Gastroesophageal sphincter (tissue), 4 donors: ENCODE data around the gene GPR85. TPM values are rescaled to one million over a fixed set of nuclear protein-coding genes. Genes with fewer than 3 reads are reported as not detected.
A peak's percentile ranks its signal among the peaks of the same experiment; 100 is the strongest.

Source experiments
- ATAC-seq: fragments of 150-250 bp; one replicate; pipeline ENCODE4 v1.9.1; 2016; ENCODE audit warnings: mild to moderate bottlenecking, moderate library complexity
- H3K27ac ChIP-seq, 4 donors: fragments of 200-600 bp; sonication (generic) in 3 of 4; 1 replicate in 3 of 4; 2 replicates in 1 of 4; pipeline ENCODE4 v1.5.1; 2016 to 2019
- H3K27me3 ChIP-seq: fragments of 200-600 bp; sonication (generic); one replicate; pipeline ENCODE4 v1.5.1; 2019
- H3K36me3 ChIP-seq, 2 donors: fragments of 200-600 bp; sonication (generic); one replicate each; pipeline ENCODE4 v1.5.1; 2019; ENCODE audit warnings: control low read depth in 1 of 2
- H3K4me1 ChIP-seq, 3 donors: fragments of 200-600 bp; sonication (generic); 1 replicate in 2 of 3; 2 replicates in 1 of 3; pipeline ENCODE4 v1.5.1; 2016 to 2019; ENCODE audit warnings: control low read depth in 2 of 3
- H3K4me3 ChIP-seq, 2 donors: fragments of 200-600 bp; sonication (generic); one replicate each; pipeline ENCODE4 v1.5.1; 2019; ENCODE audit warnings: mild to moderate bottlenecking in 1 of 2, moderate library complexity in 1 of 2
- H3K9me3 ChIP-seq, 3 donors: fragments of 200-600 bp; sonication (generic); one replicate each; pipeline ENCODE4 v1.5.1; 2017 to 2019; ENCODE audit warnings: control low read depth in 2 of 3
- CTCF ChIP-seq, 4 experiments: fragments of 200-600 bp in 2 of 4; fragments of 450-650 bp in 2 of 4; sonication (generic) in 1 of 4; IDR thresholded peaks; one replicate each; pipeline ENCODE4 v1.5.1; 2017 to 2019; ENCODE audit warnings: antibody characterized with exemption in 4 of 4, mild to moderate bottlenecking in 2 of 4, moderate library complexity in 2 of 4
- EP300 ChIP-seq: sonication (generic); formaldehyde crosslinking; IDR thresholded peaks from one replicate; pipeline ENCODE4 v1.6.1; 2017; ENCODE audit warnings: antibody characterized with exemption, mild to moderate bottlenecking
- POLR2A ChIP-seq, 2 donors: fragments of 450-650 bp; IDR thresholded peaks; one replicate each; pipeline ENCODE4 v1.6.1; 2017; ENCODE audit warnings: antibody characterized with exemption in 2 of 2, mild to moderate bottlenecking in 2 of 2, moderate library complexity in 1 of 2
- POLR2AphosphoS5 ChIP-seq: sonication (generic); formaldehyde crosslinking; IDR thresholded peaks from one replicate; pipeline ENCODE4 v1.6.1; 2017; ENCODE audit warnings: antibody characterized with exemption
- WGBS, 2 donors: methylation state at CpG; one replicate each; pipeline ENCODE4 v1.1.5; 2018; ENCODE audit warnings: low coverage in 1 of 2; 5-methylcytosine and 5-hydroxymethylcytosine counted together
- total RNA-seq, 4 donors: library from RNA; depleted of rRNA; stranded (reverse); fragments of >200 nt; gene quantifications; one replicate each; pipeline ENCODE4 v1.1.0, GENCODE V29; 2016

Gene GPR85
- total RNA-seq, result 1 to 10 TPM in 2 of 4 donors, under 1 TPM in 1, not detected in 1; 0.22 to 1.9 (median 1.1) TPM

GRCh38 chr7:113086431-113086888 lies at the start of gene GPR85:
TSS of gene GPR85 (minus strand) at chr7:113086827. CDS start at chr7:113084721, 2,106 bp downstream.
- Histone ChIP-seq H3K36me3 (no peaks in the 10 kb centered on the region), H3K4me1 (peaks cover 0 to 22% (median 0%) of the 10 kb centered on the region in 3 donors), H3K27me3 (peaks cover 12% of the 10 kb centered on the region), H3K4me3 (peak within 1 kb of the TSS; percentile 7 to 50), H3K27ac (peak within 1 kb of the TSS in 2 of 4 donors; percentile 24 to 55), H3K9me3 (no peaks in the 10 kb centered on the region)
- 8 to 13% methylated on average over 6 to 8 of the region's 29 CpGs for WGBS, 2 donors
- ATAC-seq, result peak; percentile 82
- no peak for TF ChIP-seq CTCF (IDR thresholded peaks at IDR 0.05)
- TF ChIP-seq EP300, result no peak
- no peak for TF ChIP-seq POLR2A (IDR thresholded peaks at IDR 0.05)
- TF ChIP-seq POLR2AphosphoS5, result no peak

- 62% methylated on average over 1 of the region's 1 CpG; no CpG with 5 or more reads in 1 of the 2 donors for WGBS, 2 donors
- Histone ChIP-seq H3K4me3 (no peak overlapping the region), H3K9me3 (no peaks in the 10 kb centered on the region), H3K4me1 (no peaks in the 10 kb centered on the region), H3K27ac (no peak overlapping the region), H3K36me3 (no peaks in the 10 kb centered on the region), H3K27me3 (no peaks in the 10 kb centered on the region)
- TF ChIP-seq EP300 (no peak), POLR2A (IDR thresholded peaks at IDR 0.05) (no peak), CTCF (IDR thresholded peaks at IDR 0.05) (no peak), POLR2AphosphoS5 (no peak)
- ATAC-seq, result no peak
Measured at GRCh38 chr7:113134025-113134424, 47.4 kb upstream of the GPR85 start.

- no peaks in the 10 kb centered on the region for H3K9me3 ChIP-seq
- H3K27me3 ChIP-seq, result no peaks in the 10 kb centered on the region
- H3K36me3 ChIP-seq, result no peaks in the 10 kb centered on the region
- no peak for ATAC-seq
- H3K4me1 ChIP-seq, result no peaks in the 10 kb centered on the region
- 76 to 82% methylated on average over 2 of the region's 2 CpGs for WGBS, 2 donors
- TF ChIP-seq POLR2A (IDR thresholded peaks at IDR 0.05), result no peak
- TF ChIP-seq POLR2AphosphoS5, result no peak
- no peak for TF ChIP-seq CTCF (IDR thresholded peaks at IDR 0.05)
- TF ChIP-seq EP300, result no peak
- no peak overlapping the region for H3K4me3 ChIP-seq
- H3K27ac ChIP-seq, result no peak overlapping the region
Measured at GRCh38 chr7:113131367-113131766, 44.7 kb upstream of the GPR85 start.

GRCh38 chr7:113128031-113128430 lies 41.4 kb upstream of the GPR85 start:
- no peak for ATAC-seq
- TF ChIP-seq POLR2AphosphoS5 (no peak), EP300 (no peak), POLR2A (IDR thresholded peaks at IDR 0.05) (no peak), CTCF (IDR thresholded peaks at IDR 0.05) (no peak)
- H3K27me3 ChIP-seq, result no peaks in the 10 kb centered on the region
- WGBS, 2 donors, result 69% methylated on average over 1 of the region's 1 CpG; no CpG with 5 or more reads in 1 of the 2 donors
- no peaks in the 10 kb centered on the region for H3K4me1 ChIP-seq
- no peak overlapping the region for H3K4me3 ChIP-seq
- no peak overlapping the region for H3K27ac ChIP-seq
- H3K9me3 ChIP-seq, result no peaks in the 10 kb centered on the region
- H3K36me3 ChIP-seq, result no peaks in the 10 kb centered on the region

GRCh38 chr7:113125728-113126127 lies 39.1 kb upstream of the GPR85 start:
- no peak for ATAC-seq
- H3K27me3 ChIP-seq, result no peaks in the 10 kb centered on the region
- TF ChIP-seq CTCF (IDR thresholded peaks at IDR 0.05), result no peak
- TF ChIP-seq POLR2AphosphoS5, result no peak
- TF ChIP-seq POLR2A (IDR thresholded peaks at IDR 0.05), result no peak
- TF ChIP-seq EP300, result no peak

More at GRCh38 chr7:113125728-113126127, 39.1 kb upstream of the GPR85 start:
- WGBS, 2 donors, result 90 to 97% methylated on average over 2 of the region's 2 CpGs
- H3K9me3 ChIP-seq, result no peaks in the 10 kb centered on the region
- H3K27ac ChIP-seq, result no peak overlapping the region
- no peak overlapping the region for H3K4me3 ChIP-seq
- no peaks in the 10 kb centered on the region for H3K4me1 ChIP-seq
- H3K36me3 ChIP-seq, result no peaks in the 10 kb centered on the region
